ENCODE measurements around the gene C1orf185. TPM values are rescaled to one million over a fixed set of nuclear protein-coding genes. Genes with fewer than 3 reads are reported as not detected.
A peak's percentile ranks its signal among the peaks of the same experiment; 100 is the strongest.

C1orf185 gene
- total RNA-seq, 1 donor from 2014 or later = not detected

GRCh38 chr1:51071291-51072042 lies 30.6 kb upstream of the C1orf185 start:
- DNase-seq (ENCODE audit: low read depth) = no peak
- H3K4me3 ChIP-seq (ENCODE audit: low read depth, low read length) = no peak overlapping the region
- TF ChIP-seq CTCF (conservative IDR thresholded peaks at IDR 0.05; ENCODE audit: low read depth, low read length) = no peak

- no peak for DNase-seq (ENCODE audit: low read depth)
- H3K4me3 ChIP-seq (ENCODE audit: low read depth, low read length) = no peak overlapping the region
- TF ChIP-seq CTCF (conservative IDR thresholded peaks at IDR 0.05; ENCODE audit: low read depth, low read length) = no peak
Measured at GRCh38 chr1:51072043-51072439, 30.0 kb upstream of the C1orf185 start.

GRCh38 chr1:51072651-51073050 lies 29.4 kb upstream of the C1orf185 start:
- DNase-seq (ENCODE audit: low read depth) = no peak
- TF ChIP-seq CTCF (conservative IDR thresholded peaks at IDR 0.05; ENCODE audit: low read depth, low read length) = no peak

GRCh38 chr1:51073456-51073855 lies 28.6 kb upstream of the C1orf185 start:
- no peak overlapping the region for H3K4me3 ChIP-seq (ENCODE audit: low read depth, low read length)
- no peak for DNase-seq (ENCODE audit: low read depth)
- TF ChIP-seq CTCF (conservative IDR thresholded peaks at IDR 0.05; ENCODE audit: low read depth, low read length) = no peak

More at GRCh38 chr1:51072651-51073050, 29.4 kb upstream of the C1orf185 start:
- no peak overlapping the region for H3K4me3 ChIP-seq (ENCODE audit: low read depth, low read length)

GRCh38 chr1:51086496-51087271 lies 15.3 kb upstream of the C1orf185 start:
- H3K4me3 ChIP-seq (ENCODE audit: low read depth, low read length) = no peak overlapping the region
- DNase-seq (ENCODE audit: low read depth) = no peak
- peak; percentile 13 for TF ChIP-seq CTCF (conservative IDR thresholded peaks at IDR 0.05; ENCODE audit: low read depth, low read length)

- no peak for DNase-seq (ENCODE audit: low read depth)
- peak; percentile 34 for TF ChIP-seq CTCF (conservative IDR thresholded peaks at IDR 0.05; ENCODE audit: low read depth, low read length)
- H3K4me3 ChIP-seq (ENCODE audit: low read depth, low read length) = no peak overlapping the region
Measured at GRCh38 chr1:51088474-51088873, 13.6 kb upstream of the C1orf185 start.

All from epithelial cell of proximal tubule (primary cell).